ENCODE data around the gene TMEM213.

DNA sequence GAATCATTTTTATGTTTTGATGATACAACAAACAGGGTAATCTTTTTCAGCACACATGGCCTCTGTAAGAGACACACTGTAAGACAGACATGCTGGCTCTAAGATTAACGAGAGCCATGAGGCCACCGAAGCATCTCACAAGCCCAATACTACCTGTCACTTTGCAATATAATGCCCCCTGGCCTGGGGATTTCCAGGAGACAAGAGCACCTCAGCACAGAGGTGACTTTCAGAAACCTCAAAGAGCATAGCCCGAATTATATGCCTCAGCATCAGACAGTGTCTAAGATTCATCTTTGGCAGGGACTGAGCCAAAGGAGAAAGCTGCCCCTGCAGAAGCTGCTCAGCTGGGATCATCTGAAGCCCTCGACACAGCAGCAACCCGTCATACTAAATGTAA is 44.2 kb upstream of the TMEM213 start:
- TF ChIP-seq, protein P1, sequence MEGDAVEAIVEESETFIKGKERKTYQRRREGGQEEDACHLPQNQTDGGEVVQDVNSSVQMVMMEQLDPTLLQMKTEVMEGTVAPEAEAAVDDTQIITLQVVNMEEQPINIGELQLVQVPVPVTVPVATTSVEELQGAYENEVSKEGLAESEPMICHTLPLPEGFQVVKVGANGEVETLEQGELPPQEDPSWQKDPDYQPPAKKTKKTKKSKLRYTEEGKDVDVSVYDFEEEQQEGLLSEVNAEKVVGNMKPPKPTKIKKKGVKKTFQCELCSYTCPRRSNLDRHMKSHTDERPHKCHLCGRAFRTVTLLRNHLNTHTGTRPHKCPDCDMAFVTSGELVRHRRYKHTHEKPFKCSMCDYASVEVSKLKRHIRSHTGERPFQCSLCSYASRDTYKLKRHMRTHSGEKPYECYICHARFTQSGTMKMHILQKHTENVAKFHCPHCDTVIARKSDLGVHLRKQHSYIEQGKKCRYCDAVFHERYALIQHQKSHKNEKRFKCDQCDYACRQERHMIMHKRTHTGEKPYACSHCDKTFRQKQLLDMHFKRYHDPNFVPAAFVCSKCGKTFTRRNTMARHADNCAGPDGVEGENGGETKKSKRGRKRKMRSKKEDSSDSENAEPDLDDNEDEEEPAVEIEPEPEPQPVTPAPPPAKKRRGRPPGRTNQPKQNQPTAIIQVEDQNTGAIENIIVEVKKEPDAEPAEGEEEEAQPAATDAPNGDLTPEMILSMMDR (IDR thresholded peaks at IDR 0.05), result no peak
- no peak for TF ChIP-seq POLR2A (IDR thresholded peaks at IDR 0.05)
- TF ChIP-seq POLR2AphosphoS5 (IDR thresholded peaks at IDR 0.05), result no peak

Measured in transverse colon (tissue), 4 donors.